GM12873 (cell line): Measurements from ENCODE around the gene KCNQ1.

Experiments used
- CTCF ChIP-seq: IDR thresholded peaks from 2 replicates; pipeline ENCODE4 v1.5.1; 2012; ENCODE audit warnings: low read depth, mild to moderate bottlenecking, moderate library complexity, low read length, control low read depth; ENCODE audit not compliant: insufficient read depth; ENCODE audit errors: missing control alignments

The KCNQ1 gene

GRCh38 chr11:2896047-2896446 is 451.2 kb downstream of the KCNQ1 start:
- TF ChIP-seq CTCF, result no peak

- TF ChIP-seq CTCF, result no peak
Measured at GRCh38 chr11:2897048-2897447, 452.2 kb downstream of the KCNQ1 start.

- TF ChIP-seq CTCF, result no peak
Measured at GRCh38 chr11:2898366-2899079, 453.7 kb downstream of the KCNQ1 start.
